ENCODE measurements around the gene ZNF502. TPM values are rescaled to one million over a fixed set of nuclear protein-coding genes. Genes with fewer than 3 reads are reported as not detected.

ZNF502 gene
- total and polyA plus RNA-seq, 2 donors (not counting 3 experiments of a cell fraction or from before 2014, with no cell fraction given), result 1.0 to 4.1 TPM

GRCh38 chr3:44762170-44762677, 49.8 kb downstream of the ZNF502 start:
- Histone ChIP-seq H3K4me3 (replicated peaks in 1 of 3; ENCODE audit: insufficient read depth in 1 of 3, low read depth in 1 of 3, low read length in 3 of 3) (peak overlapping the region; percentile 57 to 91 (median 81)), H3K4me2 (ENCODE audit: insufficient read depth, low read length) (peak overlapping the region; percentile 90), H3K36me3 (ENCODE audit: control insufficient read depth in 2 of 2, extremely low read depth in 1 of 2, insufficient read depth in 2 of 2, low read length in 2 of 2) (no peaks in the 10 kb centered on the region), H3K9ac (replicated peaks; ENCODE audit: extremely low read depth, insufficient read depth, low read length) (peak overlapping the region; percentile 50), H2AFZ (ENCODE audit: low read depth, low read length) (peak overlapping the region; percentile 91), H3K27me3 (ENCODE audit: control insufficient read depth in 2 of 2, insufficient read depth in 2 of 2, low read length in 2 of 2) (no peaks in the 10 kb centered on the region), H3K79me2 (ENCODE audit: control insufficient read depth, insufficient read depth, low read length) (peaks cover 63% of the 10 kb centered on the region), H3K9me1 (replicated peaks; ENCODE audit: control insufficient read depth, extremely low read depth, insufficient read depth, low read length) (no peaks in the 10 kb centered on the region), H3K9me3 (replicated peaks; ENCODE audit: control insufficient read depth, insufficient read depth, low read length) (no peaks in the 10 kb centered on the region), H3K4me1 (ENCODE audit: control insufficient read depth, extremely low read depth, insufficient read depth, low read length) (peaks cover 6% of the 10 kb centered on the region), H3K27ac (ENCODE audit: insufficient read depth, low read depth, low read length) (peak overlapping the region; percentile 48), H4K20me1 (replicated peaks; ENCODE audit: control insufficient read depth, extremely low read depth, insufficient read depth, low read length) (no peaks in the 10 kb centered on the region)
- ChIA-PET POLR2A (no interaction called here), CTCF (interaction anchor here (0.9 to 1.8 kb wide), 6 partner anchors 33 to 439 kb away, joined by 3 to 6 read pairs (median 4); partner anchors contain the start of genes ZNF501 and ZNF502)
- dilution Hi-C loops (cut with MboI; ENCODE audit: extremely low pct_ligation_motif_present, low sequenced_read_pairs), result no loop called here
- DNase-seq (ENCODE audit: low read depth, low spot score) (no peak), FAIRE-seq (peak; percentile 62)
- TF ChIP-seq POLR2AphosphoS5 (IDR thresholded peaks at IDR 0.05; ENCODE audit: insufficient read depth, low read depth, low read length) (no peak), MYC (IDR thresholded peaks at IDR 0.05; ENCODE audit: low read depth, low read length) (no peak), FOS (IDR thresholded peaks at IDR 0.05; ENCODE audit: borderline replicate concordance, insufficient read depth, low read length) (no peak), JUN (IDR thresholded peaks at IDR 0.05; ENCODE audit: borderline replicate concordance, insufficient read depth, insufficient read length, low read depth) (no peak), CTCF (IDR thresholded peaks at IDR 0.05; ENCODE audit: extremely low read depth in 1 of 2, insufficient read depth in 1 of 2, low read depth in 1 of 2, low read length in 2 of 2) (no peak), EZH2 (IDR thresholded peaks at IDR 0.05; ENCODE audit: borderline replicate concordance, low read depth, low read length, severe bottlenecking) (no peak), GATA2 (IDR thresholded peaks at IDR 0.05; ENCODE audit: insufficient read depth, insufficient read length, low read depth, low read length) (no peak), POLR2A (IDR thresholded peaks at IDR 0.05; ENCODE audit: low read depth, low read length) (no peak), MAX (IDR thresholded peaks at IDR 0.05; ENCODE audit: insufficient read depth, insufficient read length) (no peak)
- intact Hi-C loops (cut with micrococcal nuclease), result loop anchor here (1.0 to 5.0 kb wide), 2 partner anchors 115 to 152 kb away; partner anchors contain the start of gene ZNF35
- no TSS peak for BruUV-seq (replicated peaks)

Measured in endothelial cell of umbilical vein (primary cell).